OCI-LY1 (cell line): ENCODE data around the gene TXNDC11.

ENCODE experiments used
- CTCF ChIP-seq: fragments of 200-600 bp; sonication (generic), shearing (Covaris generic); IDR thresholded peaks from 2 replicates; pipeline ENCODE4 v1.5.1; 2017; ENCODE audit warnings: mild to moderate bottlenecking, antibody characterized with exemption, low read length, moderate library complexity, mixed read lengths
- EZH2 ChIP-seq: fragments of 200-600 bp; sonication (generic), shearing (Covaris generic); IDR thresholded peaks from 2 replicates; pipeline ENCODE4 v1.8.0; 2017; ENCODE audit warnings: borderline replicate concordance, mixed run types, mild to moderate bottlenecking, antibody characterized with exemption, low read length, moderate library complexity, mixed read lengths

- TF ChIP-seq EZH2: no peak
- no peak for TF ChIP-seq CTCF
Observed at GRCh38 chr16:11630768-11631056, 111.9 kb downstream of the TXNDC11 start.
